Measurements from ENCODE around the gene IBA57.

IBA57 gene

DNA sequence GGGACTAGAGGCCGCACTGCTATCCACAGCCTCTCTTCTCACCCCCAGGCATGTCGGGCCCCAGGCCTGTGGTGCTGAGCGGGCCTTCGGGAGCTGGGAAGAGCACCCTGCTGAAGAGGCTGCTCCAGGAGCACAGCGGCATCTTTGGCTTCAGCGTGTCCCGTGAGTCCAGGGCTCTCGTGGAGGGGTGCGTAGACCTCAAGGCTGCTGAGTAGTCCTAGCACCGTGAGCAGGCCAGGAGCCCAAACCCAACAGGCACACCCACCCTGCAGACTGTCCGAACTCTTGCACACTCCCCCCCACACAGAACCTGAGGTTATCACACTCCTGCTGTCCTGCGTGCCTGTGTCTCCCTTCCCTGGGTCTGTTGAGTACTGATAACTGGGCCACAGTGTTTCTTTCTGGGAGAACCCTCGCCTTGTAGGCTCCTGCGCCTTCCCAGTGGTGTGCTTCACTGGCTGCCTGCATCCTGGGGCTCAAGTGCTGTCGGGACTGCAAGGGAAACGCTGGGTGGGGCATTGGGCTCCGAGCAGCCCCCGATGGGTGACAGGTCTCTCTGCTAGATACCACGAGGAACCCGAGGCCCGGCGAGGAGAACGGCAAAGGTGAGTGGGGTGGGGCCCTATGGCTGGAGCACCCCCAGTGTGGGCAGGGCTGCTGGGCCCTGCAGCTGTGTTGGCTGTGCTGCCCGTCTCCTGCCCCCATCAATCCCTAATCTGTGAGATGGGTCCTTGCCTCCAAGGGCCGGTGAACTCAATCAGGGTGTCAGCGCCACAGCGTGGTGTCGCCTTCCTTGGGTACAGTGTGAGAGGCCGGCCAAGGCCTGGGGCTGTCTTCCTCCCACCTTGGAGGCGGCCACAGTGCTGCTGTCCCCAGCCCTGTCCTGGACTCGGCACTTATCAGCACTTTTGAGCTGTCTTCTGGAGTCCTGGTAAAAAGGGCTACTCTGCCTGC lies 19.9 kb upstream of the IBA57 start:
- no peak for DNase-seq

DNA sequence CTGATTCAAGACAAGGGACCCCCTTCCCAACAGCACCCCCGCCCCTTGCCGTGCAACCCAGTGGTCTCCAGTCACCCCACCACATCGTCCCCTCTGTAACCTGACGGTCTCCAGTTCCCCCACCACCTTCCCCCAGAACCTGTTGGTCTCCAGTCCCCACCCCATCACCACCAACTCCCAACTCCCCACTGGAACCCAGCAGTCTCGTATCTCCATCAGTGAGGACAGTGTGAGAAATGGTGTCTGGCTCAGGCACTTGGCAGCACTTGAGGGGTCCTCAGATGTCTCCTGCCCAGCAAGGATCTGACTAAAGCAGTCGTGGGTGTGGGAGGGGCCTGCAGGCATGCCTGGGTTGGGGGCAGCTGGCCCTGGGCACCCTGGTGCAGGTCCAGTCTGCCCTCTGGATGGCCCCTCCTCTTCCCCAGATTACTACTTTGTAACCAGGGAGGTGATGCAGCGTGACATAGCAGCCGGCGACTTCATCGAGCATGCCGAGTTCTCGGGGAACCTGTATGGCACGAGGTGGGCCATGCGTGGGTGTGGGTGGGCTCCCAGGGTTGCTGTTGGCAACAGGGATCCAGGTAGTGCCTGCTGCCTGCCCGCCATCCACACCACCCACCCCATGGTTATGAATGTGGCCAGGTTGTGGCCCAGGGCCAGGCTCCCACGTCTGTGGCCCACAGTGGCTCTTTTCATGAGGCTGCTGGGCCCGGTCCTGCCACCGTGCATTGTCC lies 19.0 kb upstream of the IBA57 start:
- no peak for DNase-seq

DNA sequence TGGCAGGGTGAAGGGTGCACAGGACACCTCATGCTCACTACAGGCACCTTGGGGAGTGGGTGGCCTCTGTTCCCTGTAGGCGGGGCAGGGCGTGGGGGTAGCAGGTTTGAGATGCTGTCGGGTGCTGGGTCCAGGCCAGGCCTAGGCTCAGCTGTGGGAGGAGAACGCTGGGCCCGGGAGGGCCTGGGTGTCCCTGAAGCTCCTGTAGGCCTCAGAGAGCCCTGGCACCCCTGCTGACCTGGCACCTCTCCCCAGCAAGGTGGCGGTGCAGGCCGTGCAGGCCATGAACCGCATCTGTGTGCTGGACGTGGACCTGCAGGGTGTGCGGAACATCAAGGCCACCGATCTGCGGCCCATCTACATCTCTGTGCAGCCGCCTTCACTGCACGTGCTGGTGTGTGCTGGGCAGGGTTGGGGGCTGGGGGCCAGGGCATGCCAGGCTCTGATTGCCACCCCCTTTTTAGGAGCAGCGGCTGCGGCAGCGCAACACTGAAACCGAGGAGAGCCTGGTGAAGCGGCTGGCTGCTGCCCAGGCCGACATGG lies 18.4 kb upstream of the IBA57 start:
- DNase-seq: no peak

DNA sequence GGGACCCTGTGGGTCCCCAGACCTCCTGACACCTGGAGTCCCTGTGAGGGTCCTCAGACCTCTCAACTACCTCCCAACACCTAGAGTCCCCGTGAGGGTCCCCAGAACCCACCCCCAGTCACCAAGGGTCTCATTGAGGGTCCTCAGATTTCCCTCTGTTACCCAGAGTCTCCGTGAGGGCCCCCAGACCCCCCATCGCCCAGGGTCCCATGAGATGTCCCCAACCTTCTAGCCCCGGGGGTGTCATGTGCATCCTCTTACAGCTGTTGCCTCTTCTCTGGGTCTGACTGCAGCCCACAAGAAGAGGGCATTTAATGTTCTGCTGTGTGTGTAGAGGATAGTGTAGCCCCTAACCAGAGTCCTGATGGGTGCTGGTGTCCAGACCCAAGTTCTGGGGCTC lies 17.8 kb upstream of the IBA57 start:
- no peak for DNase-seq

- DNase-seq: no peak
These were observed 17.3 kb upstream of the IBA57 start for GRCh38 chr1:228148196-228148861.

DNA sequence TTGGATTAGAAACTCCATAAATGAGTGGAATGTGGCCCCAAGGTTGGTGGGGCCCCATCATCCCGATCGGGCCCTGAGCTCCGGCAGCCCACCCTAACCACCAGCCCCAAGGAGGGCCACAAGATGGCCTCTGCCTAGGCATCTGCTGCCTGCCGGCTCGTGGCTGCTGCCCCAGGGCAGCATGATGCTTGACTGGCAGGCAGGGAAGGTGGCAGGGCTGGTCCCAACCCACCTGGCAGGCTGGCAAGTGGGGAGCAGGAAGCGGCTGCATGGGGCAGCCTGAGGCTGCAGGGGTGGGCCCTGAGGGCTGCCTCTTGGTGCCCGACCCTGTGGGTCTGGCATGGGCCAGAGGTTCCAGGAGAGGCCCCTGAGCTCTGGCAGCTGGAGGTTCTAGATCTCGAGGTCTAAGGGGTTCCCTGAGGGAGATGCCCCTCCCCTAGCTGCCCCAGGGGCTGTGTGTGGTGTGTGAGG lies 16.6 kb upstream of the IBA57 start:
- no peak for DNase-seq

DNA sequence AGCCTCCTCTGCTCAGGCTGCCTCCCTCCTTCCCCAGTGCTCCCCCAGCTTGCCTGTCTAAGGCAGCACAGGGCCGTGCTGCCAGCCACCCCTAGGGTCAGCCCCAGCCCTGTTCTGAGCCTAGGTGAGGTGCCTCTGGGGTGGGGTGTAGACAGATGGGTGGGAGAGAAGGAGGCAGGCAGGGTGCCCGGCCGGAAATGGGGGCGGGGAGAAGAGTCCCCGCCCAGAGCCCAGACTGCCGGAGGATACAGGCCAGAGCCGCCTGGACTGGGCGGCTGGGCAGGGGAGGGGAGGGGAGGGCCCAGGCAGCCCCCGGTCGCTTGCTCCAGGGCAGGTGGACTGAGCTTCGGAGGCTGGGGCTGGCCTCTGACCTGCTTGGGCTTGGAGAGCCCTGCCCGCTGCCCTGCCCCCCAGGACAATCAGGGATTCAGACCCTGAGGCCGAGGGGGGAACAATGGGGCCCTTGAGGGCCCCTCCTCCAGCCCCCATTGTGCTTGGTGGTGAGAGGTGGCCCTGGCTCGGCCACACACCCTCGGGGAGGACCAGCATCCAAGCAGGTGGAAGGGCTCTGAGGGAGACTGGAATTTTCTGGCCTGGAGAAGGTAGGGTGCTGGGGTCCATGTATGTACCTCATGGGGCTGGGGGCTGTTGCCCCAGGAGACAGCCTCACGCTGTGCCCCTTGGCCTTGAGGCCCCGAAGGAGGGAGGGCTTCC lies 16.0 kb upstream of the IBA57 start, which contains the start of gene GJC2:
Gene GJC2, plus strand, starts transcription at position 525 of the 714 bp plus-strand sequence. CDS start 7,829 bp downstream, outside the sequence.
- no peak for DNase-seq

DNA sequence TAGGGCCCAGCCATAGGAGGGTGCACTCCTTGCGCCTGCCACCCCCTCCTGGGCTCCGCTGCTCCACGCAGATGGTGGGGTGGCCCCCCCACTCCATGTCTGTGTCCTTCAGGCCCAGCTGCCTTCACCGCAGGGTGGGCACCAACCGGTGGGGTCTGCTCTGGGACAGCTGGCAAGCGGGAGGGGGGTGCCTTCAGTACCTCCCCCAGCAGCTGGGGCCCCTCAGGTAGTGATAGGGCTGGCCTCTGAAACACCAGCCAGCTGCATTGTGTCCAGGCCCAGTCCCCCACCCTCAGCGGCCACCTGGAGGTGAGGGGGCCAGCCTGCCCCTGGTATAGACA lies 15.5 kb upstream of the IBA57 start:
- no peak for DNase-seq

- peak; percentile 74 for DNase-seq
These were observed 15.0 kb upstream of the IBA57 start for GRCh38 chr1:228150461-228151179.

- no peak for DNase-seq
These were observed 14.3 kb upstream of the IBA57 start for GRCh38 chr1:228151180-228151925.

DNA sequence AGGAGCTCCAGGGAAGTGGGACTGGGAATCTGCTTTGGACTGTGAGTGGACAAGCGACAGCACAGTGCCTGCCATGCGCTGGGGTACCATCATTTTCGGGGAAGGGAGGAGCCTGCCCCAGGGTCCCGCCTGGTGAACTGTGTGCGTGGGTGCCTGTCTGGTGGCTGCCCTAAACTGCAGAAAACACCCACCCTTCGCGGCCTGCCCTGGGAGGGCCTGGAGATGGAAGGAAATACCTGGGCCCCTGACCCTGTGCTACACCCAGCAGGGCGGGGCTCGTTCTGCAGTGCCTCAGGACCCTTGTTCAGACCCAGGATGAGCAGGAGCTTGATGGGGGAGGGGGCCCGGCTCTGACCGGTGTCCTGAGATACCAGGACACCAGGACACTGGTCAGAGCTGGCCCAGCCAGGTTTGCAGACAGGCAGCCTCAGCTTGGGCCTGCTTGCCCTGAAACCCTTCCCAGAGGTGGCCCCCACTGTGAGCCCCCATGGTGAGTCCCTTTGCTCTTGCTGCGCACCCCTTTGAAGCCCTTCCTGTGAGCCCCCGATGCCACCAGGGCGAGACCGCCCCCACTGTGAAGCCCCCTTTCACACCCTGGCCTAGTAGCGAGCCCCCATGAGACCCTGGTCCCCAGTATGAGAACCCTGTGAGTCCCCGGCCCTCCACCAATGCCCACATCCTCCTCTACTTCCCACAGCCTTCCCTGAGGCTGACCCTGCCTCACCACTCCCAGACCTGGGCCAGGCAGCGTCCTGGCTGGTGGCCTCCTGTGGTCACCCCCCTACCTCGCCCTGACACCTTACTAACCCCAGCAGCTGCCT lies 13.3 kb upstream of the IBA57 start:
- DNase-seq: no peak

GRCh38 chr1:228152918-228153258 lies 12.7 kb upstream of the IBA57 start:
- DNase-seq: no peak

- no peak for DNase-seq
These were observed 11.5 kb upstream of the IBA57 start for GRCh38 chr1:228154021-228154669.

GRCh38 chr1:228154670-228155571 lies 10.7 kb upstream of the IBA57 start:
- no peak for DNase-seq

GRCh38 chr1:228155596-228156514 lies 9.7 kb upstream of the IBA57 start:
- DNase-seq: no peak

GRCh38 chr1:228156515-228156881 lies 9.1 kb upstream of the IBA57 start:
- no peak for DNase-seq

DNA sequence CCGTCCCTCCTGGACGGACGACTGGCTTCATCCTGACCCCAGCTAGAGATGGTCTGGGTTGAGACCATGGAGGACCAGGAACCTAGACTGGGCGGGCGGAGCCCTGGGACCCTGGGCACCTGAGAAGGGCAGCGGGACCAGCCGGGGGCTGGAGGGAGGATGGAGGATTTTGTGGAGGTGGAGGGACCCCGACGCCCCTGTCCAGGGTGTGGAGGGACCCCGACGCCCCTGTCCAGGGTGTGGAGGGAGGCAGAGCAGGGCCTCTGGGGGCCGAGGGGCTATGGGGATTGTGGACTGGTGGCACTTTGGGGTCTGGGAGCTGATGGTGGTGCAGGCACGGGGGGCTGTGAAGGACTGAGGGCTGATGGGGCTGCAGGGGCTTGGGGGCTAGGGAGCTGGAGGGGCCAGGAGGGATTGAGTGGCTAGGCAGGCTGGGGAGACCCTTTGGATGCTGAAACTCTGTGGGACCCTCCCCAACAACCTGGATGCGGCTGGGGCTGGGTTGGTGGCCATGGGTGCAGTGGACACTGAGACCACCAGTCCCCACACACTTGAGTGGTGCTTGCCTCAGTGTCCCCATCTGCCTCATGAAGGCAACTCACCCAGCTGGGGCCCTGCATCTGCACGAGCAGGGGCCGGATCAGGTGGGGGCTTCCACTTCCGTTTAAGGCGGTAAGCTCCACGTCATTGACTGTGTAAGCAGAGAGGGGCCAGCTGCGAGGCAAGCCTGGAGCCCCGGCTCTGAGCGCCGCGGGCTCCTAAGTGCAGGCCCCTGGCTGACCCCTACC lies 8.5 kb upstream of the IBA57 start:
- DNase-seq: no peak
